NCI-H82 (cell line): ENCODE results near the gene SLC25A40.

ENCODE experiments used
- DNase-seq: peaks from one replicate; lab custom pipeline; 2025; lab: John Stamatoyannopoulos, UW

Gene SLC25A40

GRCh38 chr7:87784424-87784823 is 91.7 kb downstream of the SLC25A40 start:
- DNase-seq: no peak
